Measurements from ENCODE around the gene LONRF2.

The LONRF2 gene

DNA sequence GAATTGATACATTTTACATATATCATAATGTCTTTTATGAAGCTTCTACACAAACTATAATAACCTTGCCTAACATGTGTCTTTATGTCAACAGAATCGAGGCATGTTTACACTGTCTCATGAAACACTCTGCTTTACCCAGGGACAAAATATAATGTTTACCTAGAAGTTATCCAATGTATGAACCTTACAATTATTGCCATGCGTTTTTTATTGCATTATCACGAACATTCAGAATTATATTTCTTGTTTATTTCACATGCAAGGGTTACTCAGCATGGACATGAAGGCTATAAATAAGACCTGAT, 19.8 kb downstream of the LONRF2 start:
- H3K27ac ChIP-seq, result no peak overlapping the region
- TF ChIP-seq, protein P1, sequence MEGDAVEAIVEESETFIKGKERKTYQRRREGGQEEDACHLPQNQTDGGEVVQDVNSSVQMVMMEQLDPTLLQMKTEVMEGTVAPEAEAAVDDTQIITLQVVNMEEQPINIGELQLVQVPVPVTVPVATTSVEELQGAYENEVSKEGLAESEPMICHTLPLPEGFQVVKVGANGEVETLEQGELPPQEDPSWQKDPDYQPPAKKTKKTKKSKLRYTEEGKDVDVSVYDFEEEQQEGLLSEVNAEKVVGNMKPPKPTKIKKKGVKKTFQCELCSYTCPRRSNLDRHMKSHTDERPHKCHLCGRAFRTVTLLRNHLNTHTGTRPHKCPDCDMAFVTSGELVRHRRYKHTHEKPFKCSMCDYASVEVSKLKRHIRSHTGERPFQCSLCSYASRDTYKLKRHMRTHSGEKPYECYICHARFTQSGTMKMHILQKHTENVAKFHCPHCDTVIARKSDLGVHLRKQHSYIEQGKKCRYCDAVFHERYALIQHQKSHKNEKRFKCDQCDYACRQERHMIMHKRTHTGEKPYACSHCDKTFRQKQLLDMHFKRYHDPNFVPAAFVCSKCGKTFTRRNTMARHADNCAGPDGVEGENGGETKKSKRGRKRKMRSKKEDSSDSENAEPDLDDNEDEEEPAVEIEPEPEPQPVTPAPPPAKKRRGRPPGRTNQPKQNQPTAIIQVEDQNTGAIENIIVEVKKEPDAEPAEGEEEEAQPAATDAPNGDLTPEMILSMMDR (conservative IDR thresholded peaks at IDR 0.05; ENCODE audit: low read depth), result no peak
- ChIA-PET CTCF (interaction anchor here (0.6 kb wide), 1 partner anchor 10 kb away, joined by 3 read pairs; no protein-coding TSS in a partner anchor), POLR2A (ENCODE audit: low non-redundant PET) (no interaction called here)
- DNase-seq (ENCODE audit: low spot score), result no peak

DNA sequence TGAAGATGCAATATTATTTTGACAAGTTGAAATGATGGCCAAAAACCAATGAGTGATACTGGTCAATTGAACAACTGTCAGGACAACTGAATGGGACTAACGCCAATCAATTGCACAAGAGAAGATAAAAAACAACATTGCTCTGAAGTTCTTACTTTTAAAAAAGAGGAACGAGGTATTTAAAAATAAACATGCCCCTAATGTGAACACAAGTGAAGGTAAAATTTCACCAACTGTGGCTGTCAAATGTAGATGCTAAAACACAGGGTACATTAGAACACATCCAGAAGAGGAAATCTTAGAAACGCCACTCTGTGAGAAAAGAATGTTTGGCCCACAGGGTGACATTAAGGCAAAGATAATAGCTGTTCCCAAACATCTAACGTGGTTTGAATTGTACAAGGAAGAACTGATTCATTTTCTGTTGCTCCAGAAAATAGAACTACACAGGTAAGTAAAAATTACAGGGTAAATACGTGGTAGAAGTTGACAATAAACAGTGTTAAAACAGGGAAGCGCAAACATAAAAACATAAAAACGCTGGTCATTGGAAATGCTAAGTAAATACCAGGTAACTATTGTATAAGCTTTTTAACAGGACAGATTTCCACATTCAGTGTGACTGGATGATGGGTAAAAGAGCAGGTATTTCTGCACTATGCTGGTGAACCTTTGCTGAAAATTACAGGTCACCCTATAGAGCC, 20.3 kb downstream of the LONRF2 start:
- DNase-seq (ENCODE audit: low spot score), result no peak
- TF ChIP-seq, protein P1 (conservative IDR thresholded peaks at IDR 0.05; ENCODE audit: low read depth), result no peak
- ChIA-PET POLR2A (ENCODE audit: low non-redundant PET) (no interaction called here), CTCF (no interaction called here)
- H3K27ac ChIP-seq, result no peak overlapping the region

DNA sequence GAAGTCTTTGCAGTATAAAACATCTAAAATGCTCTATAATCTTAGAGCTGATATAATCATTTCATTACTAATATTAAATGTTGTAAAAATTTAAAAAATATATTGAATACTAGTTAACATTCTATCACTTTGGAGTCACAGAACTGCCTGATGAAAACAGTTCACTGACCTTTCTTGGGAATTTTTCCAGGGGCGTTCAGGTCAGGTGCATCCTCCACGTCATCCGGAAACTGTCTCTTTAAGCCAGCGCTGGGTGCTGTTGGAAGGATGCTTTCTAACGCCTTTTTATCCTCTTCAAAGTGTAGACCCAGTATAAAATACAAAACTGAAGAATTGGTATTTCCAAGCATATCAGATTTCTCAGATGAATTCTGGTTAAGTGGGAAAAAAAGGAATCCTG, 22.8 kb downstream of the LONRF2 start:
- ChIA-PET POLR2A (ENCODE audit: low non-redundant PET) (no interaction called here), CTCF (interaction anchor here (0.7 kb wide), 1 partner anchor 847 kb away, joined by 3 read pairs; no protein-coding TSS in a partner anchor)
- DNase-seq (ENCODE audit: low spot score), result no peak
- TF ChIP-seq, protein P1 (conservative IDR thresholded peaks at IDR 0.05; ENCODE audit: low read depth), result no peak
- H3K27ac ChIP-seq, result no peak overlapping the region

DNA sequence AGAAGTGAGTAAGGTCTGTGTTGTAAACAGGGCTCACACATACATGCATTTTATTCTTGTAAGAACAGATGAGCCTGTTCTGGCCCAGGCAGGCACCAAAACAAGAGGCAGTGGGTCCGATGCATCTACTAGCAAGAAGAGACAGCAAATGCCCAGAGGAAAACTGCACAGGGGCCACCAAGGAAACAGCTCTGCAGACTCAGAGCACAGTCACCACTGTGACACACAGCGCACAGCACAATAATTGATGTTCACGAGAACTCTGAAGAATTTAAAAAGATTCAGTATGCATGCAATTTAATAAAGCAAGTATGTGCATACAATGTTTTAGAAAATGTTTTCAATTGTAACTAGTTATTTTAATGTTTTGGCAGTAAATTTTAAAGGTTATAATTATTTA, 24.8 kb downstream of the LONRF2 start:
- CTCF ChIA-PET, result interaction anchor here (0.6 kb wide), 1 partner anchor 93 kb away, joined by 3 read pairs; no protein-coding TSS in a partner anchor
- H3K27ac ChIP-seq, result no peak overlapping the region
- POLR2A ChIA-PET (ENCODE audit: low non-redundant PET), result no interaction called here
- DNase-seq (ENCODE audit: low spot score), result no peak
- TF ChIP-seq, protein P1 (conservative IDR thresholded peaks at IDR 0.05; ENCODE audit: low read depth), result no peak

DNA sequence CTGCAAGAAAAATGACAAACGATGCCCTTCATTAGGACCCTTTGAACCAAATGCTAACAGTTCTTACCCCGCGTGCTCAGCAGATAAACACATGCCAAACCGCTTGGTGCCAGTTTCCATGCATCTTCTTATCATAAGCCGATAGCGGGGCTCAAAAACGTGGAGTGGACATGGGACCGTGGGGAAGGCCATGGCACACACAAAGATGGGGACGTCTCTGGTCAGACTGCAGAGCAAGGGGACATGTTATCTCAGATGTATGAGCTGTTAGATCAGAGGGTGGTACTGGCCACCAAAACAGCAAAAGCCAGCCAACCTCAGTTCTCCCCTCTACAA, 28.2 kb downstream of the LONRF2 start:
- no peak overlapping the region for H3K27ac ChIP-seq
- CTCF ChIA-PET, result no interaction called here
- POLR2A ChIA-PET (ENCODE audit: low non-redundant PET), result no interaction called here
- no peak for DNase-seq (ENCODE audit: low spot score)
- TF ChIP-seq, protein P1 (conservative IDR thresholded peaks at IDR 0.05; ENCODE audit: low read depth), result no peak

DNA sequence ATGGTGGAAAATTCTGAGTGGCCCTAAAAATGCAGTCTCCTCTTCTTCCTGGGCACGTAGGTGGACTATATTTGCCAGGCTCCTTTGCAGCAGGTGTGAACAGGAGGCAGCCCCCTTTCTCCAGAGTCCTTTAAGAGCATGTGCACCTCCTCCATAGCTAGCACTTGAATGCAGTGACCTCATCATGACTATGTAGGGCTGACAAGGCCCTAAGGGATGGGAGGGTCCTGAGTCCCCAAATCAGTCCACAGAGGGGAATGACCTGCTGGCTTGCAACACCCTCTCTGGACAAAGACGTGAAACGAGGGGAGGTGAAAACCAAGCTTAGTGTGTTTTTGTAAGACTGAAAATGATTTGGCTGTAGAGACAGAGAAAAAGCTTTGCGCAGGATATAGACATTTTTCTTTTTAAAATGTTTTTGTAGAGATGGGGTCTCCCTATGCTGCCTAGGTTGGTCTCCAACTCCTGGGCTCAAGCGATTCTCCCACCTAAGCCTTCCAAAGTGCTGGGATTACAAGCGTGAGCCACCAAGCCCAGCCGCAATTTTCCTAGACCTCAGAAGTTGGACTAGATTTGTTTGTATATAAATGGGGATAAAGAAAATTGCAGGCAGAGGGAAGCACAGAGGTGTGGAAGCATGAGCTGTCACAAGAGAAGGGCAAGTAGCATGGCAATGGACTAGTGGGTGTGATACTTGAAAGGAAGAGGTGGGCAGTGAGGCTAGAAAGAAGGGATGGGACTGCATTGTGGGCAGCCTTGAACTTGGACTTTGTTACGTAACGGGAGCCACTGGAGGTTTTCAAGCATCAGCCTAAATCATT, 28.8 kb downstream of the LONRF2 start:
- no peak overlapping the region for H3K27ac ChIP-seq
- POLR2A ChIA-PET (ENCODE audit: low non-redundant PET), result no interaction called here
- CTCF ChIA-PET, result interaction anchor here (0.6 kb wide), 1 partner anchor 14 kb away, joined by 3 read pairs; no protein-coding TSS in a partner anchor
- TF ChIP-seq, protein P1 (conservative IDR thresholded peaks at IDR 0.05; ENCODE audit: low read depth), result no peak
- no peak for DNase-seq (ENCODE audit: low spot score)
